Osteocyte (in vitro differentiated cells): ENCODE measurements around the gene PLTP. TPM values are rescaled to one million over a fixed set of nuclear protein-coding genes. Genes with fewer than 3 reads are reported as not detected.
"Not testable (repeated sequence)": the region's sequence is repeated elsewhere in the genome, so short reads cannot be mapped to it uniquely, and the experiment has no call there.

Source experiments
- DNase-seq: peaks from one replicate; pipeline ENCODE4 v3.0.0; 2021; ENCODE audit warnings: mixed read lengths; ENCODE audit not compliant: unreplicated experiment; ENCODE audit errors: extremely low spot score
- H3K27ac Mint-ChIP-seq: one replicate; pipeline ENCODE4 v1.8.0; 2021; ENCODE audit warnings: mild to moderate bottlenecking, mixed read lengths; ENCODE audit not compliant: unreplicated experiment
- H3K27me3 Mint-ChIP-seq: one replicate; pipeline ENCODE4 v1.8.0; 2021; ENCODE audit warnings: mixed read lengths; ENCODE audit not compliant: unreplicated experiment
- H3K36me3 Mint-ChIP-seq: one replicate; pipeline ENCODE4 v1.8.0; 2021; ENCODE audit warnings: mixed read lengths; ENCODE audit not compliant: unreplicated experiment
- H3K4me1 Mint-ChIP-seq: one replicate; pipeline ENCODE4 v1.8.0; 2021; ENCODE audit warnings: mixed read lengths; ENCODE audit not compliant: unreplicated experiment
- H3K4me3 Mint-ChIP-seq: one replicate; pipeline ENCODE4 v1.8.0; 2021; ENCODE audit warnings: mild to moderate bottlenecking, moderate library complexity, mixed read lengths; ENCODE audit not compliant: unreplicated experiment
- H3K9me3 Mint-ChIP-seq: one replicate; pipeline ENCODE4 v1.8.0; 2021; ENCODE audit warnings: mixed read lengths; ENCODE audit not compliant: unreplicated experiment
- total RNA-seq: library from RNA; stranded (reverse); gene quantifications from 2 replicates; pipeline ENCODE4 v1.2.1, GENCODE V29; 2021
- TF ChIP-seq, protein P1 (sequence below): fragments of 200-600 bp; sonication (generic); IDR thresholded peaks from 2 replicates; pipeline ENCODE4 v1.5.0; 2021; ENCODE audit warnings: antibody characterized with exemption, mild to moderate bottlenecking, moderate library complexity

Gene PLTP
- total RNA-seq, 1 donor from 2014 or later: 195 TPM

DNA sequence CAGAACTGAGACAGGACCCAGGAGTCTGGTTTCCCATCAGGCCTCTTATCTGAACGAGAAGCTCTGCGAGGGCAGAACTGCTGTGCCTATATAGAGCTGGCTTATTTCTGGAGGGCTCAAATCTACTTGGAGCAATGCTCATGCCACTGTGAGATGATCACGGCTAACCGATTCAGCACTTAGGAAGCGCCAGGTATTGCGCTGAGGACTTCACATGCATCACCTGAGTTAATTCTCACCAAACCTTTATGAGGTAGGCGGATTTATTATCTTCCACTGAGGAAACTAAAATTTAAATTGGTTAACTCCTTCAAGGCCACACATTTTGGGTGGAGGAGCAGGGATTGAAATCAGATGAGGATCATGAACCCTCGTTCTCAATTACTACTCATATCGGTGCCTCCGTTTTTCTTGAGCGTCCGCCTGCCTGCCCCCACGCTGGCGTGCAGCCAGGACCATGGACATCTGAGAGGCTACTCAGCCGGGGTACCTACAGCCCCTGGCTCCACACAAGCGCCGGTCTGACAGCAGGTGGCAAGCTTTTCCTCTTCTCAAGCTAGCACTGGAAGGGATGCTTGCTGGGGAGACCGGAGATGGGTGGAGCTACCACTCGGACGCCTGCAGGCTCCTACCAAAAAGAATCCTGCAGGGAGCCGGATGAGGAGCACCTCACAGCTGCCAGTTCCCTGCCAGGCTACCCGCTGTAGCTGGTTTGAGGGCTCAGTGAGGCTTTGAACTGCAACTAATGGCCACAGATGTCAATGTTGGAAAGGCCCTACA lies 21.5 kb upstream of the PLTP start:
- Mint-ChIP-seq H3K4me1 (peaks cover 18% of the 10 kb centered on the region), H3K36me3 (peaks cover 3% of the 10 kb centered on the region), H3K4me3 (peak overlapping the region; percentile 97), H3K27ac (peak overlapping the region; percentile 97), H3K27me3 (no peaks in the 10 kb centered on the region), H3K9me3 (no peaks in the 10 kb centered on the region)
- peak; percentile 88 for DNase-seq
- TF ChIP-seq, protein P1, sequence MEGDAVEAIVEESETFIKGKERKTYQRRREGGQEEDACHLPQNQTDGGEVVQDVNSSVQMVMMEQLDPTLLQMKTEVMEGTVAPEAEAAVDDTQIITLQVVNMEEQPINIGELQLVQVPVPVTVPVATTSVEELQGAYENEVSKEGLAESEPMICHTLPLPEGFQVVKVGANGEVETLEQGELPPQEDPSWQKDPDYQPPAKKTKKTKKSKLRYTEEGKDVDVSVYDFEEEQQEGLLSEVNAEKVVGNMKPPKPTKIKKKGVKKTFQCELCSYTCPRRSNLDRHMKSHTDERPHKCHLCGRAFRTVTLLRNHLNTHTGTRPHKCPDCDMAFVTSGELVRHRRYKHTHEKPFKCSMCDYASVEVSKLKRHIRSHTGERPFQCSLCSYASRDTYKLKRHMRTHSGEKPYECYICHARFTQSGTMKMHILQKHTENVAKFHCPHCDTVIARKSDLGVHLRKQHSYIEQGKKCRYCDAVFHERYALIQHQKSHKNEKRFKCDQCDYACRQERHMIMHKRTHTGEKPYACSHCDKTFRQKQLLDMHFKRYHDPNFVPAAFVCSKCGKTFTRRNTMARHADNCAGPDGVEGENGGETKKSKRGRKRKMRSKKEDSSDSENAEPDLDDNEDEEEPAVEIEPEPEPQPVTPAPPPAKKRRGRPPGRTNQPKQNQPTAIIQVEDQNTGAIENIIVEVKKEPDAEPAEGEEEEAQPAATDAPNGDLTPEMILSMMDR: peak; percentile 44

DNA sequence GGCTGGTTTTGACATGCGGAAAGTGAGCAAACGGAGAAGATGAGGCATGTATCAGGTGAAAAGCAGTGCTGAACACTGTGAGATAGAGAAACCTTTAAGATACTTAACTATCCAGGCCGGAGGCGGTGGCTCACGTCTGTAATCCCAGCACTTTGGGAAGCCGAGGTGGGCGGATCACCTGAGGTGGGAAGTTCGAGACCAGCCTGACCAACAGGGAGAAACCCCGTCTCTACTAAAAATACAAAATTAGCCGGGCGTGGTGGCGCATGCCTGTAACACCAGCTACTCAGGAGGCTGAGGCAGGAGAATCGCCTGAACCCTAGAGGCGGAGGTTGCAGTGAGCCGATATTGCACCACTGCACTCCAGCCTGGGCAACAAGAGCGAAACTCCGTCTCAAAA lies 19.7 kb upstream of the PLTP start:
- not testable (repeated sequence) for H3K27me3 Mint-ChIP-seq, H3K27ac Mint-ChIP-seq, DNase-seq, H3K36me3 Mint-ChIP-seq, H3K4me3 Mint-ChIP-seq, H3K9me3 Mint-ChIP-seq
- peaks cover 14% of the 10 kb centered on the region for H3K4me1 Mint-ChIP-seq

DNA sequence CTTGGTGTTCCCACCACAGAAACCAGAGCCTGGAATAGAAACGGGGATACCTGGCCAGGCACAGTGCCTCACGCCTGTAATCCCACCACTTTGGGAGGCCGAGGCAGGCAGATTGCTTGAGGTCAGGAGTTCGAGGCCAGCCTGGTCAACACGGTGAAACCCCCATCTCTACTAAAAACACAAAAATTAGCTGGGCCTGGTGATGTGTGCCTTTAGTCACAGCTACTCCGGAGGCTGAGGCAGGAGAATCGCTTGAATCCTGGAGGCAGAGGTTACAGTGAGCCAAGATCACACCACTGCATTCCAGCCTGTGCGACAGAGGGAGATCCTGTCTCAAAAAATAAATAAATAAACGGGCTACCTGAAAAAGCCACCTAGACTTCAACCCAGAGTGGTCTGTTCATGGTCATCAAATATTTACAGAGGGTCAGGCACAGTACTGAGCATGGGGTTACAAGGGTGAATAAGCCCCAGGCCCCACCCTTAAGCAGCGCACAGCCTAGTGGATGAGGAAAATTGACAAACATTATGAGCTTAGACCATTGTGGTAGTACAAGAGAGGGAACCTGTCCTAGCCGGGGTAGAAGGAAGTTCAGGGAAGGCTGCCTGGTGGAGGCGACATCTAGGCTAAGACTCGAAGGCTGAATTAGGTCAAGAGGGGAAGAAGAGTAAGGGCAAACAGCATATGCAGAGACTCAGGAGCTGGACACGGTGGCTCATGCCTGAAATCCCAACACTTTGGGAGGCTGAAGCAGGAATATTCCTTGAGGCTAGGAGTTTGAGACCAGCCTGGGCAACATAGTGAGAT lies 15.3 kb upstream of the PLTP start:
- TF ChIP-seq, protein P1: no peak
- Mint-ChIP-seq H3K4me3 (no peak overlapping the region), H3K27me3 (no peaks in the 10 kb centered on the region), H3K4me1 (peaks cover 30% of the 10 kb centered on the region), H3K9me3 (no peaks in the 10 kb centered on the region), H3K36me3 (peaks cover 3% of the 10 kb centered on the region), H3K27ac (no peak overlapping the region)
- DNase-seq: no peak

DNA sequence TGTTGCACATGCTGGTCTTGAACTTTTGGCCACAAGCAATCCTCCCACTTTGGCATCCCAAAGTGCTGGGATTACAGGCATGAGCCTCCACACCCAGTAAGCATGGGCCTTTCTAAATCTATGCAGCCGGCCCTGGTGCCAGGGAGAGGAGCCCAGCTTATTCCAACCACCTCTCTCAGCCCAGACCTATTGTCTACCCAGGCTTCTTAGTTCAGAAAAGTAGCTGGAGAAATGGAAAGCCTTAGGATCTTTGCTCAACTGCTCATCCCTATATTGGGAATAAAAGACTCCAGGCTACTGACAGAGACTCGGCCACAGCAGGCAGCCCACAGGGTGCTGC lies 14.7 kb upstream of the PLTP start:
- H3K36me3 Mint-ChIP-seq: peaks cover 3% of the 10 kb centered on the region
- H3K4me3 Mint-ChIP-seq: no peak overlapping the region
- H3K27me3 Mint-ChIP-seq: no peaks in the 10 kb centered on the region
- TF ChIP-seq, protein P1: no peak
- H3K27ac Mint-ChIP-seq: no peak overlapping the region
- DNase-seq: no peak
- no peaks in the 10 kb centered on the region for H3K9me3 Mint-ChIP-seq
- H3K4me1 Mint-ChIP-seq: peaks cover 32% of the 10 kb centered on the region

DNA sequence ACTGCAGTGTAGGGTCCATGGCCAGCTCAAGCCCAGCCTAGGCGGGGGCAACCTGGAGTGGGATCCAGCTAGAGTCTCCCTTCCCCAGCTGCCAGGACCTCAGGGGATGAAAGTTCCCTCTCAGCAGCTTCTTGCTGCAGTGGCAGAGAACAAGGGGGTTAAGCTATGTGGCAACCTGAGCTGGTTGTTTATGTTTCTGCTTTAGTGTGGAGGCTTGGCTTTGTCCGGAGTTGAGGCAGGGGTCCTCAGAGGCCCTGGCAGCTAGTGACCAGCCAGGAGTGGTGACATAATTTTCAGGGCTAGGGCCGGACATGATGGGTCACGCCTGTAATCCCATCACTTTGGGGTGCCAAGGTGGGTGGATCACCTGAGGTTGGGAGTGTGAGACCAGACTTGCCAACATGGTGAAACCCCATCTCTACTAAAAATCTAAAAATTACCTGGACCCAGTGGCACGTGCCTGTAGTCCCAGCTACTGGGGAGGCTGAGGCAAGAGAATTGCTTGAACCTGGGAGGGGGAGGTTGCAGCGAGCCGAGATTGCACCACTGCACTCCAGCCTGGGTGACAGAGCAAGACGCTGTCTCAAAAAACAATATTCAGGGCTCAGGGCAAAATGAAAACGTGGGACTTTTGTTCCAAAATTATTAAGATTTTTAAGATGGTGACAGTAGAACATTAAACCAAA lies 14.0 kb upstream of the PLTP start:
- Mint-ChIP-seq H3K27ac (peak overlapping the region; percentile 90), H3K27me3 (no peaks in the 10 kb centered on the region), H3K4me3 (no peak overlapping the region), H3K36me3 (peaks cover 3% of the 10 kb centered on the region), H3K4me1 (peaks cover 39% of the 10 kb centered on the region), H3K9me3 (no peaks in the 10 kb centered on the region)
- TF ChIP-seq, protein P1: no peak
- DNase-seq: no peak
